GM12878 (cell line): ENCODE results near the gene LARP4B.

Experiments
- CREB1 ChIP-seq: IDR thresholded peaks from 2 replicates; pipeline ENCODE4 v1.6.1; 2012; ENCODE audit warnings: low read depth, mild to moderate bottlenecking, inconsistent platforms
- CTCF ChIP-seq, 3 experiments: IDR thresholded peaks in 2 of 3; conservative IDR thresholded peaks in 1 of 3; 2 replicates each; pipeline ENCODE4 v1.5.1; 2011; ENCODE audit warnings: low read depth in 3 of 3, low read length in 3 of 3, mild to moderate bottlenecking in 3 of 3, control low read depth in 2 of 3, moderate library complexity in 2 of 3, inconsistent platforms in 1 of 3, mixed read lengths in 1 of 3; ENCODE audit not compliant: control insufficient read depth in 2 of 3, insufficient read depth in 1 of 3; ENCODE audit errors: extremely low read depth in 1 of 3
- IKZF1 ChIP-seq: fragments of 450-650 bp; conservative IDR thresholded peaks from 2 replicates; pipeline ENCODE4 v1.6.1; 2017; ENCODE audit warnings: antibody characterized with exemption, mild to moderate bottlenecking
- POLR2A ChIP-seq: IDR thresholded peaks from 2 replicates; pipeline ENCODE4 v1.6.1; 2011; ENCODE audit warnings: low read depth, mild to moderate bottlenecking, low read length
- POLR2AphosphoS5 ChIP-seq: IDR thresholded peaks from 2 replicates; pipeline ENCODE4 v1.6.1; 2011; ENCODE audit warnings: mild to moderate bottlenecking, low read length, inconsistent platforms
- SRF ChIP-seq, 2 experiments: IDR thresholded peaks; 2 replicates each; pipeline ENCODE4 v1.6.1; 2011; ENCODE audit warnings: low read depth in 2 of 2, low read length in 2 of 2, mild to moderate bottlenecking in 1 of 2, moderate library complexity in 1 of 2
- SUZ12 ChIP-seq: fragments of 200-600 bp; sonication (generic); IDR thresholded peaks from one replicate; pipeline ENCODE4 v1.6.1; 2018; ENCODE audit warnings: antibody characterized with exemption, mild to moderate bottlenecking; ENCODE audit not compliant: unreplicated experiment
- TAF1 ChIP-seq: IDR thresholded peaks from 2 replicates; pipeline ENCODE4 v1.6.1; 2011; ENCODE audit warnings: mild to moderate bottlenecking, low read depth, low read length, borderline replicate concordance
- ZSCAN29 ChIP-seq: fragments of 450-650 bp; IDR thresholded peaks from 2 replicates; pipeline ENCODE4 v1.6.1; 2017; ENCODE audit warnings: mild to moderate bottlenecking, moderate library complexity

- TF ChIP-seq CTCF (IDR thresholded peaks at IDR 0.05 in 2 of 3, conservative IDR thresholded peaks at IDR 0.05 in 1 of 3; ENCODE audit: control insufficient read depth in 2 of 3, extremely low read depth in 1 of 3, insufficient read depth in 1 of 3, low read depth in 3 of 3, low read length in 3 of 3) (no peak), POLR2A (no peak), ZSCAN29 (no peak), SUZ12 (no peak), TAF1 (no peak), CREB1 (no peak), POLR2AphosphoS5 (no peak), SRF (IDR thresholded peaks at IDR 0.05; ENCODE audit: low read depth in 2 of 2, low read length in 2 of 2) (no peak), IKZF1 (no peak)
Observed at GRCh38 chr10:828191-828590, 103.3 kb downstream of the LARP4B start.
